GM12878 (cell line): ENCODE results near the gene NAPEPLD. TPM values are rescaled to one million over a fixed set of nuclear protein-coding genes. Genes with fewer than 3 reads are reported as not detected.

ENCODE experiments used
- BACH1 ChIP-seq: fragments of 450-650 bp; IDR thresholded peaks from 2 replicates; pipeline ENCODE4 v1.6.1; 2017; ENCODE audit warnings: mild to moderate bottlenecking, borderline replicate concordance
- CBFB ChIP-seq: IDR thresholded peaks from 2 replicates; pipeline ENCODE4 v1.6.1; 2016; ENCODE audit warnings: antibody characterized with exemption, low read depth
- FOS ChIP-seq: IDR thresholded peaks from 3 replicates; pipeline ENCODE4 v1.6.1; 2011; ENCODE audit warnings: borderline replicate concordance; ENCODE audit not compliant: insufficient read length; ENCODE audit errors: extremely low read depth
- FOXK2 ChIP-seq: fragments of 450-650 bp; IDR thresholded peaks from 2 replicates; pipeline ENCODE4 v1.6.1; 2017; ENCODE audit warnings: mild to moderate bottlenecking, moderate library complexity
- IKZF2 ChIP-seq, 2 experiments: fragments of 450-650 bp; IDR thresholded peaks; 2 replicates each; pipeline ENCODE4 v1.6.1; 2017; ENCODE audit warnings: mild to moderate bottlenecking in 2 of 2, moderate library complexity in 2 of 2
- IRF5 ChIP-seq: fragments of 450-650 bp; IDR thresholded peaks from 2 replicates; pipeline ENCODE4 v1.6.1; 2017; ENCODE audit warnings: borderline replicate concordance
- MXI1 ChIP-seq: fragments of 150-350 bp; IDR thresholded peaks from 2 replicates; pipeline ENCODE4 v1.6.1; 2011; ENCODE audit warnings: low read depth, mild to moderate bottlenecking, inconsistent platforms, low read length, improper control_type of control experiment
- NKRF ChIP-seq: fragments of 450-650 bp; conservative IDR thresholded peaks from 2 replicates; pipeline ENCODE4 v1.6.1; 2017; ENCODE audit warnings: mild to moderate bottlenecking, moderate library complexity
- NRF1 ChIP-seq: conservative IDR thresholded peaks from 2 replicates; pipeline ENCODE4 v1.6.1; 2011; ENCODE audit warnings: mild to moderate bottlenecking, low read depth, low read length, improper control_type of control experiment
- PAX5 ChIP-seq: IDR thresholded peaks from 2 replicates; pipeline ENCODE4 v1.6.1; 2011; ENCODE audit warnings: low read depth, low read length, borderline replicate concordance
- POLR2AphosphoS5 ChIP-seq: IDR thresholded peaks from 2 replicates; pipeline ENCODE4 v1.6.1; 2011; ENCODE audit warnings: mild to moderate bottlenecking, low read length, inconsistent platforms
- RAD51 ChIP-seq: fragments of 450-650 bp; IDR thresholded peaks from 2 replicates; pipeline ENCODE4 v1.6.1; 2016; ENCODE audit warnings: moderate library complexity, mild to moderate bottlenecking, inconsistent platforms
- REST ChIP-seq: IDR thresholded peaks from 2 replicates; pipeline ENCODE4 v1.6.1; 2012; ENCODE audit warnings: mild to moderate bottlenecking, low read depth, low read length
- SMAD1 ChIP-seq: fragments of 450-650 bp; IDR thresholded peaks from 2 replicates; pipeline ENCODE4 v1.6.1; 2018; ENCODE audit warnings: mild to moderate bottlenecking, low read depth; ENCODE audit not compliant: partially characterized antibody
- YBX1 ChIP-seq: fragments of 450-650 bp; IDR thresholded peaks from 2 replicates; pipeline ENCODE4 v1.6.1; 2016; ENCODE audit warnings: antibody characterized with exemption
- ZNF217 ChIP-seq: fragments of 450-650 bp; IDR thresholded peaks from 2 replicates; pipeline ENCODE4 v1.6.1; 2017; ENCODE audit warnings: antibody characterized with exemption, mild to moderate bottlenecking
- ZNF592 ChIP-seq: fragments of 450-650 bp; IDR thresholded peaks from 2 replicates; pipeline ENCODE4 v1.6.1; 2017; ENCODE audit warnings: mild to moderate bottlenecking, moderate library complexity
- ZSCAN29 ChIP-seq: fragments of 450-650 bp; IDR thresholded peaks from 2 replicates; pipeline ENCODE4 v1.6.1; 2017; ENCODE audit warnings: mild to moderate bottlenecking, moderate library complexity
- ZZZ3 ChIP-seq: IDR thresholded peaks from 2 replicates; pipeline ENCODE4 v1.6.1; 2011; ENCODE audit warnings: low read depth; ENCODE audit not compliant: control insufficient read depth, insufficient read length
- polyA plus RNA-seq, 11 experiments: library from polyadenylated mRNA; depleted of rRNA in 4 of 11; unstranded in 6 of 11; stranded (reverse) in 5 of 11; fragments of >200 nt; fragmentation: Nextera tagmentation in 4 of 11; fragmentation: Illumina TruSeq in 1 of 11; extraction: Ambion mirVana in 4 of 11; extraction: Trizol in 1 of 11; gene quantifications; 1 replicate in 1 of 11; 2 replicates in 10 of 11; pipeline versions ENCODE4 v1.2.1 to v1.2.3, GENCODE V29; 2011 to 2016; ENCODE audit warnings: inconsistent platforms in 2 of 11, missing spikeins in 2 of 11, low read depth in 1 of 11
- total RNA-seq, 4 experiments: library from RNA; depleted of rRNA in 3 of 4; stranded (reverse); fragments of >200 nt in 3 of 4; fragmentation: Illumina TruSeq in 1 of 4; extraction: Trizol in 1 of 4; gene quantifications; 2 replicates each; pipeline versions ENCODE4 v1.2.1 to v1.2.3, GENCODE V29; 2013 to 2021

Gene NAPEPLD
- total and polyA plus RNA-seq, 10 of the 15 experiments (the other 5 are each of a cell fraction or from before 2014, with no cell fraction given) = 6.0 to 16.2 (median 8.6) TPM

- TF ChIP-seq ZNF217 = peak; percentile 57; the same call in 1 of the 2 replicates
- peak; percentile 99 for TF ChIP-seq ZNF592
- TF ChIP-seq ZZZ3 = no peak
- peak; percentile 75; the same call in 1 of the 2 replicates for TF ChIP-seq BACH1
- TF ChIP-seq NKRF = peak; percentile 62
- TF ChIP-seq MXI1 = peak; percentile 75; the same call in 1 of the 2 replicates
- TF ChIP-seq IRF5 = no peak
- TF ChIP-seq FOXK2 = no peak
- TF ChIP-seq POLR2AphosphoS5 = peak; percentile 83
- no peak for TF ChIP-seq FOS
- TF ChIP-seq CBFB = 0 out of 2 replicates have a peak, but pooled peaks have one; percentile 8
- TF ChIP-seq REST = no peak
- 0 out of 2 replicates have a peak, but pooled peaks have one; percentile 11 for TF ChIP-seq PAX5
- TF ChIP-seq IKZF2 (IDR thresholded peaks at IDR 0.05) = peak; percentile 47 to 63; a peak in 3 of 4 replicates
- TF ChIP-seq SMAD1 = no peak
- no peak for TF ChIP-seq NRF1
- no peak for TF ChIP-seq YBX1
- no peak for TF ChIP-seq RAD51
- no peak for TF ChIP-seq ZSCAN29
Observed at GRCh38 chr7:103148994-103149807, at the start of gene NAPEPLD (continued).
